HEK293 (cell line): ENCODE results near the gene HMGXB3.

ENCODE experiments used
- CTCF ChIA-PET: fragments of 350-600 bp; formaldehyde crosslinking; extraction: SDS; loops from one replicate; lab custom pipeline; 2021; ENCODE audit warnings: antibody characterized with exemption; lab: Yijun Ruan, JAX
- POLR2A ChIA-PET: fragments of 300-600 bp; formaldehyde crosslinking; extraction: SDS; loops from one replicate; lab custom pipeline; 2020; ENCODE audit warnings: antibody characterized with exemption, inconsistent platforms; lab: Yijun Ruan, JAX
- H3K27ac ChIP-seq: fragments of 200-500 bp; sonication (Bioruptor generic); 2 replicates; pipeline ENCODE4 v1.5.1; 2014; ENCODE audit warnings: low read depth, low read length, control low read depth, inconsistent platforms; ENCODE audit errors: extremely low read depth
- H3K36me3 ChIP-seq, 2 experiments: fragments of 200-500 bp in 1 of 2; sonication (Bioruptor generic) in 1 of 2; 1 replicate in 1 of 2; 2 replicates in 1 of 2; pipeline ENCODE4 v1.5.1; 2014 to 2017; ENCODE audit warnings: inconsistent platforms in 2 of 2, low read length in 2 of 2; ENCODE audit not compliant: control insufficient read depth in 2 of 2, insufficient read depth in 1 of 2
- H3K4me1 ChIP-seq: fragments of 200-500 bp; sonication (Bioruptor generic); 2 replicates; pipeline ENCODE4 v1.5.1; 2014; ENCODE audit warnings: mild to moderate bottlenecking, low read length, inconsistent platforms; ENCODE audit not compliant: control insufficient read depth, insufficient read depth
- H3K4me3 ChIP-seq: 2 replicates; pipeline ENCODE4 v1.5.1; 2011; ENCODE audit warnings: low read depth, mild to moderate bottlenecking, control low read depth, low read length, moderate library complexity
- H3K9me3 ChIP-seq: fragments of 200-500 bp; sonication (Bioruptor generic); 2 replicates; pipeline ENCODE4 v1.5.1; 2014; ENCODE audit warnings: low read depth, low read length, inconsistent platforms; ENCODE audit not compliant: control insufficient read depth, insufficient read depth
- MZF1 ChIP-seq: fragments of 450-650 bp; formaldehyde crosslinking; IDR thresholded peaks from 2 replicates; pipeline ENCODE4 v1.5.1; 2017; ENCODE audit warnings: missing biosample characterization, missing genetic modification characterization, borderline replicate concordance
- ZNF549 ChIP-seq: fragments of 450-650 bp; IDR thresholded peaks from 2 replicates; pipeline ENCODE4 v1.5.1; 2018; ENCODE audit warnings: missing biosample characterization, missing genetic modification characterization, mild to moderate bottlenecking, inconsistent platforms, moderate library complexity
- ZXDB ChIP-seq: fragments of 450-650 bp; formaldehyde crosslinking; IDR thresholded peaks from 2 replicates; pipeline ENCODE4 v1.5.1; 2016; ENCODE audit warnings: missing biosample characterization, missing genetic modification characterization
- TF ChIP-seq, protein P1 (sequence below): fragments of 450-650 bp; formaldehyde crosslinking; IDR thresholded peaks from 2 replicates; pipeline ENCODE4 v1.5.1; 2016; ENCODE audit warnings: missing biosample characterization, missing genetic modification characterization

HMGXB3 gene

GRCh38 chr5:150101023-150101422, 100.5 kb downstream of the HMGXB3 start:
- no peaks in the 10 kb centered on the region for H3K9me3 ChIP-seq
- H3K4me3 ChIP-seq = no peak overlapping the region
- ChIA-PET POLR2A (no interaction called here), CTCF (interaction anchor here (0.7 to 1.1 kb wide), 3 partner anchors 28 to 59 kb away, joined by 3 to 9 read pairs (median 4); no protein-coding TSS in a partner anchor)
- H3K36me3 ChIP-seq = no peaks in the 10 kb centered on the region
- no peak overlapping the region for H3K27ac ChIP-seq
- no peaks in the 10 kb centered on the region for H3K4me1 ChIP-seq
- no peak for TF ChIP-seq ZNF549 (tag by site-specific recombination)
- TF ChIP-seq MZF1 = no peak
- TF ChIP-seq, protein P1, sequence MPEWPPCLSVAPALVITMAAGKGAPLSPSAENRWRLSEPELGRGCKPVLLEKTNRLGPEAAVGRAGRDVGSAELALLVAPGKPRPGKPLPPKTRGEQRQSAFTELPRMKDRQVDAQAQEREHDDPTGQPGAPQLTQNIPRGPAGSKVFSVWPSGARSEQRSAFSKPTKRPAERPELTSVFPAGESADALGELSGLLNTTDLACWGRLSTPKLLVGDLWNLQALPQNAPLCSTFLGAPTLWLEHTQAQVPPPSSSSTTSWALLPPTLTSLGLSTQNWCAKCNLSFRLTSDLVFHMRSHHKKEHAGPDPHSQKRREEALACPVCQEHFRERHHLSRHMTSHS (tag by site-specific recombination) = no peak
- TF ChIP-seq ZXDB (tag by site-specific recombination) = no peak
